ENCODE data around the gene INPP4A. TPM values are rescaled to one million over a fixed set of nuclear protein-coding genes. Genes with fewer than 3 reads are reported as not detected.

INPP4A gene
- total RNA-seq, 4 donors from 2014 or later = 22.8 to 35.8 (median 25.4) TPM

DNA sequence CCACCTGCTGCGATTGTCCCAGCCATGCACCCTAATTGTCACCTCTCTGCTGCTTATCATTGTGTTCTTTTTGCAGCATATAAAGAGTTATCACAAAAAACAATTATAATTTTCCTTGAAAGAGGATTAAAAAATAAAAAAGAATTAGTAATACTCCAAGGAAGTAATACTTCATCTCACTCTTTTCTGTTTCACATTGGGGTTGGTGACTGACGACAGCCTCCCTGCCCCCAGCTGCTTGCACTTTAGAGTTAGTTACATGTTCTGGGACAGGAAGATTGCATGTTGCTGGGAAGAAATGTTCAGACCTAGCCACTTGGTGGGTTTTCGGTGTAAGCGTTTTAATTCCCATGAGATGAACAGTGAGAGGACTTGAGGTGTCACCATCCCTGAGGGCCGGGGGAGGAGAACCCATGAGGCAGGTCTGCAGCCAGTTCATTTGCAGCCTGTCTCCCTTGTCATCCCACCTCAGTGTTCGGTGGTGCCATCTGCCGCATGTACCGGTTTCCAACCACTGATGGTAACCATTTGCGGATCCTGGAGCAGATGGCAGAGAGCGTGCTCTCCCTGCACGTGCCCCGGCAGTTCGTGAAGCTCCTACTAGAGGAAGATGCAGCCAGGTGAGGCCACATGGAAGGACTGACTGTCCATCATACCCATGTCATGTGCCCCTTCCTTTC is 94.5 kb downstream of the INPP4A start:
- in situ Hi-C loops (cut with MboI; ENCODE audit: low pct_ligation_motif_present in 1 of 4, low pct_unique_long_range_greater_than_20kb in 1 of 4, low sequenced_read_pairs in 3 of 4) (loop anchor here in 1 of 4 donors (25.0 kb wide), 1 partner anchor 127 kb away; no protein-coding TSS in a partner anchor), intact Hi-C loops (cut with DNase I; ENCODE audit: low total_unique reads) (no loop called here)
- no peak overlapping the region for H3K27ac ChIP-seq
- 83 to 95% methylated on average over 2 to 13 of the region's 13 CpGs for WGBS, 2 donors (ENCODE audit: low coverage in 1 of 2)
- no peaks in the 10 kb centered on the region for H3K27me3 ChIP-seq
- no peaks in the 10 kb centered on the region for H3K9me3 ChIP-seq
- H3K4me1 ChIP-seq = no peaks in the 10 kb centered on the region
- TF ChIP-seq EP300 (IDR thresholded peaks at IDR 0.05; ENCODE audit: low read depth) (no peak), POLR2AphosphoS5 (IDR thresholded peaks at IDR 0.05) (no peak), POLR2A (IDR thresholded peaks at IDR 0.05) (no peak)
- TF ChIP-seq, protein P1, sequence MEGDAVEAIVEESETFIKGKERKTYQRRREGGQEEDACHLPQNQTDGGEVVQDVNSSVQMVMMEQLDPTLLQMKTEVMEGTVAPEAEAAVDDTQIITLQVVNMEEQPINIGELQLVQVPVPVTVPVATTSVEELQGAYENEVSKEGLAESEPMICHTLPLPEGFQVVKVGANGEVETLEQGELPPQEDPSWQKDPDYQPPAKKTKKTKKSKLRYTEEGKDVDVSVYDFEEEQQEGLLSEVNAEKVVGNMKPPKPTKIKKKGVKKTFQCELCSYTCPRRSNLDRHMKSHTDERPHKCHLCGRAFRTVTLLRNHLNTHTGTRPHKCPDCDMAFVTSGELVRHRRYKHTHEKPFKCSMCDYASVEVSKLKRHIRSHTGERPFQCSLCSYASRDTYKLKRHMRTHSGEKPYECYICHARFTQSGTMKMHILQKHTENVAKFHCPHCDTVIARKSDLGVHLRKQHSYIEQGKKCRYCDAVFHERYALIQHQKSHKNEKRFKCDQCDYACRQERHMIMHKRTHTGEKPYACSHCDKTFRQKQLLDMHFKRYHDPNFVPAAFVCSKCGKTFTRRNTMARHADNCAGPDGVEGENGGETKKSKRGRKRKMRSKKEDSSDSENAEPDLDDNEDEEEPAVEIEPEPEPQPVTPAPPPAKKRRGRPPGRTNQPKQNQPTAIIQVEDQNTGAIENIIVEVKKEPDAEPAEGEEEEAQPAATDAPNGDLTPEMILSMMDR (IDR thresholded peaks at IDR 0.05) = no peak
- no peak for DNase-seq
- peaks cover 0 to 22% (median 10%) of the 10 kb centered on the region in 4 donors for H3K36me3 ChIP-seq
- H3K4me3 ChIP-seq = no peak overlapping the region

DNA sequence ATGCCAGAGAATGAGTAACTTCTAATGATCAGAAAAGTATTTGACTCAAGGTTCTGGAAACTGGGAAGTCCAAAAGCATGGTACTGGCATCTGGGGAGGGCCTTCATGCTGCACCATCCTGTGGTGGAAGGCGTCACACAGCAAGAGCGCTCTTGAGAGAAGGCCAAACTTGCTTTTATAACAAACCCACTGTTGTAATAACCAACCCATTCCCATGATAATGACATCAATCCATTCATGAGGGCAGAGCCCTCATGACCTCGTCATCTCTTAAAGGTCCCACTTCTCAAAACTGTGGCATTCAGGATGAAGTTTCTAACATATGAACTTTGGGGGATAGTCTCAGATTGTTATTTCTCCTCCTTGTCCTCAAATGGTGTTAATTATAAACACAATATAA is 95.9 kb downstream of the INPP4A start:
- Histone ChIP-seq H3K4me3 (no peak overlapping the region), H3K9me3 (no peaks in the 10 kb centered on the region), H3K4me1 (no peaks in the 10 kb centered on the region), H3K36me3 (peaks cover 0 to 33% (median 15%) of the 10 kb centered on the region in 4 donors), H3K27ac (no peak overlapping the region), H3K27me3 (no peaks in the 10 kb centered on the region)
- DNase-seq = no peak
- in situ Hi-C loops (cut with MboI; ENCODE audit: low pct_ligation_motif_present in 1 of 4, low pct_unique_long_range_greater_than_20kb in 1 of 4, low sequenced_read_pairs in 3 of 4) = loop anchor here in 1 of 4 donors (25.0 kb wide), 1 partner anchor 128 kb away; no protein-coding TSS in a partner anchor
- TF ChIP-seq POLR2A (IDR thresholded peaks at IDR 0.05) = no peak
- TF ChIP-seq, protein P1 (IDR thresholded peaks at IDR 0.05) = no peak
- TF ChIP-seq POLR2AphosphoS5 (IDR thresholded peaks at IDR 0.05) = no peak
- TF ChIP-seq EP300 (IDR thresholded peaks at IDR 0.05; ENCODE audit: low read depth) = no peak
- intact Hi-C loops (cut with DNase I; ENCODE audit: low total_unique reads) = no loop called here
- WGBS, 2 donors (ENCODE audit: low coverage in 1 of 2) = 97 to 100% methylated on average over 2 to 3 of the region's 3 CpGs

DNA sequence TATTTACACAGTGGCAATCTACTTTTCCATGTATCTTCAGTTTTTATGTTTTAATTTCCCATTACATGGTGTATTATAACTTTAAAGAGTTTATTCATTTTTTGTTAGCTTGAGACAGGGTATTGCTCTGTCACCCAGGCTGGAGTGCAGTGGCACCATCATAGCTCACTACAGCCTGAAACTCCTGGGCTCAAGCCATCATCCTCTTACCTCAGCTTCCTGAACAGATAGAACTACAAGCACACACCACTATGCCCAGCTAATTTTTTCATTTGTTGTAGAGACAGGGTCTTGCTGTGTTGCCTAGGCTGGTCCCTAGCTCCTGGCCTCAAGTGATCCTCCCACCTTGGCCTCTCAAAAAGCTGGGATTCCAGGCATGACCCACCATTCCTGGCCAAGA is 96.8 kb downstream of the INPP4A start:
- DNase-seq = no peak
- Histone ChIP-seq H3K27me3 (no peaks in the 10 kb centered on the region), H3K4me1 (no peaks in the 10 kb centered on the region), H3K27ac (no peak overlapping the region), H3K4me3 (no peak overlapping the region), H3K9me3 (no peaks in the 10 kb centered on the region), H3K36me3 (peaks cover 0 to 42% (median 18%) of the 10 kb centered on the region in 4 donors)
- in situ Hi-C loops (cut with MboI; ENCODE audit: low pct_ligation_motif_present in 1 of 4, low pct_unique_long_range_greater_than_20kb in 1 of 4, low sequenced_read_pairs in 3 of 4) (loop anchor here in 1 of 4 donors (25.0 kb wide), 1 partner anchor 129 kb away; no protein-coding TSS in a partner anchor), intact Hi-C loops (cut with DNase I; ENCODE audit: low total_unique reads) (no loop called here)
- TF ChIP-seq, protein P1 (IDR thresholded peaks at IDR 0.05) = no peak
- TF ChIP-seq EP300 (IDR thresholded peaks at IDR 0.05; ENCODE audit: low read depth) (no peak), POLR2A (IDR thresholded peaks at IDR 0.05) (no peak), POLR2AphosphoS5 (IDR thresholded peaks at IDR 0.05) (no peak)

DNA sequence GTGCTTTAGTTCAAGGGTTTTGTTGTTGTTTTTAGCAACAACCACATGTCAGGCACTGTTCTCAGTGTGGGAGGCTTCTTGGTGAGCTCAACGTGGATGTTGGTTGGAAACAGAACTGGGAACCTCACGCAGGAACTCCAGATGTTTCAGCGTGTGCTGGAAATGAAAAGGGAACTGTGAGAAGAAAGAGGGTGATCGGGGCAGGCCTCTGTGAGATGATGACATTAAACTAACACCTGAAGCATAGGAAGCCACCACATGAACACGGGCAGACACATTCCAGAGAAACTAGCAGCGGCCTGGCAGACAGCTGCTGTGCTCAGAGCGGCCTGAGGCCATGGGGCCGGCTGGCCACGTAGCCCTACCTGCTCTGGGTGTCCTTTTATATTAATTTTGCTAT is 97.2 kb downstream of the INPP4A start:
- no peaks in the 10 kb centered on the region for H3K9me3 ChIP-seq
- no peak overlapping the region for H3K27ac ChIP-seq
- no peaks in the 10 kb centered on the region for H3K27me3 ChIP-seq
- WGBS, 2 donors (ENCODE audit: low coverage in 1 of 2) = 77% methylated on average over 9 of the region's 9 CpGs; no CpG with 5 or more reads in 1 of the 2 donors
- H3K36me3 ChIP-seq = peaks cover 0 to 42% (median 18%) of the 10 kb centered on the region in 4 donors
- H3K4me3 ChIP-seq = no peak overlapping the region
- in situ Hi-C loops (cut with MboI; ENCODE audit: low pct_ligation_motif_present in 1 of 4, low pct_unique_long_range_greater_than_20kb in 1 of 4, low sequenced_read_pairs in 3 of 4) = loop anchor here in 1 of 4 donors (25.0 kb wide), 1 partner anchor 130 kb away; no protein-coding TSS in a partner anchor
- TF ChIP-seq, protein P1 (IDR thresholded peaks at IDR 0.05) = no peak
- TF ChIP-seq POLR2AphosphoS5 (IDR thresholded peaks at IDR 0.05) (no peak), POLR2A (IDR thresholded peaks at IDR 0.05) (no peak), EP300 (IDR thresholded peaks at IDR 0.05; ENCODE audit: low read depth) (no peak)
- no peak for DNase-seq
- no peaks in the 10 kb centered on the region for H3K4me1 ChIP-seq
- intact Hi-C loops (cut with DNase I; ENCODE audit: low total_unique reads) = no loop called here
